OCI-LY7 (cell line): ENCODE measurements around the gene SMARCAL1. TPM values are rescaled to one million over a fixed set of nuclear protein-coding genes. Genes with fewer than 3 reads are reported as not detected.

Experiments used
- BruUV-seq: library from RNA; stranded (reverse); fragments of 400-500 nt; replicated peaks from 2 replicates; lab custom pipeline; 2021; lab: Mats Ljungman, UMichigan
- CTCF ChIA-PET: fragments of 300-600 bp; sonication (Branson Sonifier 250); formaldehyde crosslinking; loops from one replicate; lab custom pipeline; 2022; ENCODE audit warnings: antibody characterized with exemption; ENCODE audit not compliant: unreplicated experiment; lab: Charles Lee
- POLR2A ChIA-PET: fragments of 300-600 bp; sonication (Branson Sonifier 250); formaldehyde crosslinking; loops from one replicate; lab custom pipeline; 2022; ENCODE audit warnings: antibody characterized with exemption; lab: Charles Lee
- DNase-seq: peaks from one replicate; pipeline ENCODE4 v3.0.0-alpha.2; 2015; ENCODE audit warnings: low spot score
- H2AFZ ChIP-seq: fragments of 200-600 bp; sonication (generic), shearing (Covaris generic); 2 replicates; pipeline ENCODE4 v1.6.1; 2014; ENCODE audit warnings: mild to moderate bottlenecking, antibody characterized with exemption, low read length, moderate library complexity
- H3K27ac ChIP-seq: fragments of 200-600 bp; sonication (generic); 2 replicates; pipeline ENCODE4 v1.5.1; 2014; ENCODE audit warnings: mixed run types, low read depth, mild to moderate bottlenecking, moderate library complexity, low read length, inconsistent platforms; ENCODE audit not compliant: poor library complexity, severe bottlenecking
- H3K36me3 ChIP-seq: fragments of 200-600 bp; sonication (generic); 2 replicates; pipeline ENCODE4 v1.6.1; 2014; ENCODE audit warnings: mild to moderate bottlenecking, antibody characterized with exemption, low read length, moderate library complexity, mixed read lengths; ENCODE audit not compliant: insufficient read depth
- H3K4me1 ChIP-seq: fragments of 200-600 bp; sonication (generic); 2 replicates; pipeline ENCODE4 v1.5.1; 2014; ENCODE audit warnings: mild to moderate bottlenecking, low read length; ENCODE audit not compliant: insufficient read depth, poor library complexity, severe bottlenecking
- H3K4me2 ChIP-seq: fragments of 200-600 bp; sonication (generic); 2 replicates; pipeline ENCODE4 v1.6.1; 2014; ENCODE audit warnings: mild to moderate bottlenecking, low read length
- H3K4me3 ChIP-seq: fragments of 200-600 bp; sonication (generic); 2 replicates; pipeline ENCODE4 v1.5.1; 2014; ENCODE audit warnings: mild to moderate bottlenecking, low read depth, low read length; ENCODE audit not compliant: poor library complexity, severe bottlenecking
- H3K79me2 ChIP-seq: fragments of 200-600 bp; sonication (generic); 2 replicates; pipeline ENCODE4 v1.6.1; 2016; ENCODE audit warnings: low read depth, mild to moderate bottlenecking, low read length, moderate library complexity, mixed read lengths; ENCODE audit not compliant: insufficient read depth
- H3K9me2 ChIP-seq: fragments of 200-600 bp; sonication (generic); 2 replicates; pipeline ENCODE4 v1.6.1; 2016; ENCODE audit warnings: mild to moderate bottlenecking, low read length, mixed read lengths; ENCODE audit not compliant: insufficient read depth
- H3K9me3 ChIP-seq: fragments of 200-600 bp; sonication (generic); 2 replicates; pipeline ENCODE4 v1.6.1; 2014; ENCODE audit warnings: mild to moderate bottlenecking, mixed run types, low read length, mixed read lengths
- H4K20me1 ChIP-seq: fragments of 200-600 bp; sonication (generic); 2 replicates; pipeline ENCODE4 v1.6.1; 2014; ENCODE audit warnings: mild to moderate bottlenecking, antibody characterized with exemption, low read length, moderate library complexity, mixed read lengths; ENCODE audit not compliant: insufficient read depth
- EZH2phosphoT487 ChIP-seq: fragments of 200-600 bp; sonication (generic); IDR thresholded peaks from 2 replicates; pipeline ENCODE4 v1.6.1; 2018; ENCODE audit warnings: low read depth, borderline replicate concordance, mild to moderate bottlenecking, mixed run types, antibody characterized with exemption, low read length, moderate library complexity, mixed read lengths
- intact Hi-C: fragments of 100-400 bp; cut with micrococcal nuclease; formaldehyde crosslinking; loops from one replicate; pipeline ENCODE4 v1.10.0; 2022; ENCODE audit not compliant: unreplicated experiment
- total RNA-seq, 2 experiments: library from RNA; depleted of rRNA in 1 of 2; stranded (reverse); fragments of >200 nt in 1 of 2; shearing (Covaris generic) in 1 of 2; gene quantifications; 2 replicates each; pipeline ENCODE4 v1.2.3, GENCODE V29; 2014 to 2022
- TF ChIP-seq, protein P1 (sequence below): fragments of 200-600 bp; sonication (generic); conservative IDR thresholded peaks from 2 replicates; pipeline ENCODE4 v1.5.1; 2014; ENCODE audit warnings: mild to moderate bottlenecking, antibody characterized with exemption, low read length, moderate library complexity, mixed read lengths

The SMARCAL1 gene
- total RNA-seq, 2 experiments from 2014 or later = 12.2 to 26.1 TPM

DNA sequence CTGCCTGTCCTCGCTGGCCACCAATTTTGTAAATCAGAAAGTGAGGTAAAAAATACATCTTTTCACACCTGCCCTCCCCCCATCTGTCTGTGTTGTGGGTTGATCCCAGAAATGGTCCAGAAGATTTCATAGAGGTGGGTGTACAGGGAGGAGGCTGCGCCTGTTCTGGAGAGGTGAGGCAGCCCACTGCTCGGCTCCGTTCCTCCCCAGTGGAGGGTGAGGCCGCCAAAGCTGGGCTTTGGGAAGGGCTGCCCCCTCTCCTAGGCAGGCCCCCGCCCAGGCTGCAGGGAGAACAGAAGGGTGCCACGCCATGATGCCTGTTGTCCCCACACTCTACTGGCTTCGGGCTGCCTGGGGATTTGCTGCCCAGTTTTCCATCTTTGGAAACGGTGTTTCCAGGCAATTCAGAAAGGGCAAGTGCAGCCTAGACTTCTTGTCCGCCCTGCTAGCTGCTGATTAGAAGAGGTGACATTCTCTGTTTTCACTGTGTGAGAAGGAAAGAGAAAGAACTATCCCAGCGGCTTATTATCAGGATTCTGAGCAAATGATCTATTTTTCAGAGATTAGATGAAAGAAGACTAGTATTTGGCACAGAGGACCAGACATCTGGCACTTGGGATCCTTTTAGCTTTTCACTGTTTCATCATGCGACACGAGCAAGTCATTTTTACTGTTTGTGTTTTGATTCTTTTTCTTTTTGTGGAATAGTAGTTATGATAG is 18.7 kb downstream of the SMARCAL1 start:
- Histone ChIP-seq H3K9me2 (no peaks in the 10 kb centered on the region), H3K79me2 (no peaks in the 10 kb centered on the region), H3K9me3 (peaks cover 4% of the 10 kb centered on the region; the same call in 1 of the 2 replicates), H3K36me3 (peaks cover 70% of the 10 kb centered on the region), H4K20me1 (no peaks in the 10 kb centered on the region), H3K4me3 (no peak overlapping the region), H3K4me2 (no peak overlapping the region), H2AFZ (no peak overlapping the region), H3K4me1 (no peaks in the 10 kb centered on the region), H3K27ac (no peak overlapping the region)
- TF ChIP-seq, protein P1, sequence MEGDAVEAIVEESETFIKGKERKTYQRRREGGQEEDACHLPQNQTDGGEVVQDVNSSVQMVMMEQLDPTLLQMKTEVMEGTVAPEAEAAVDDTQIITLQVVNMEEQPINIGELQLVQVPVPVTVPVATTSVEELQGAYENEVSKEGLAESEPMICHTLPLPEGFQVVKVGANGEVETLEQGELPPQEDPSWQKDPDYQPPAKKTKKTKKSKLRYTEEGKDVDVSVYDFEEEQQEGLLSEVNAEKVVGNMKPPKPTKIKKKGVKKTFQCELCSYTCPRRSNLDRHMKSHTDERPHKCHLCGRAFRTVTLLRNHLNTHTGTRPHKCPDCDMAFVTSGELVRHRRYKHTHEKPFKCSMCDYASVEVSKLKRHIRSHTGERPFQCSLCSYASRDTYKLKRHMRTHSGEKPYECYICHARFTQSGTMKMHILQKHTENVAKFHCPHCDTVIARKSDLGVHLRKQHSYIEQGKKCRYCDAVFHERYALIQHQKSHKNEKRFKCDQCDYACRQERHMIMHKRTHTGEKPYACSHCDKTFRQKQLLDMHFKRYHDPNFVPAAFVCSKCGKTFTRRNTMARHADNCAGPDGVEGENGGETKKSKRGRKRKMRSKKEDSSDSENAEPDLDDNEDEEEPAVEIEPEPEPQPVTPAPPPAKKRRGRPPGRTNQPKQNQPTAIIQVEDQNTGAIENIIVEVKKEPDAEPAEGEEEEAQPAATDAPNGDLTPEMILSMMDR = no peak
- TF ChIP-seq EZH2phosphoT487 = no peak
- no peak for DNase-seq
- ChIA-PET CTCF (no interaction called here), POLR2A (no interaction called here)
- no TSS peak for BruUV-seq
- intact Hi-C loops = no loop called here

DNA sequence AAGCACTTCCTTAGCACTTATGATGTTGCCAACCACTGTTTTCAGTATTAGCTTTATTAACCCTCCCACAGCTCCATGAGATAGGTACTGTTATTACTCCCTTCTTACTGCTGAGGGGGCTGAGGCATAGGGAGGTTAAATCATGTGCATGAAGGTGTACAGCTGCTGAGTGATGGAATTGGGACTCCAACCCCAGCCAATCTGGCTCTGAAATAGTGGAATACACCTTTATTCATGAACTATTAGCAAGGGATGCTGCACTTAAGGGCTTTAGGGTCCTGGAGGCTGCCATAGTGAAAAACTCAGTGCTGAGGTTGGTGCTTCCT is 19.2 kb downstream of the SMARCAL1 start:
- H3K4me3 ChIP-seq = no peak overlapping the region
- ChIA-PET POLR2A (no interaction called here), CTCF (no interaction called here)
- H3K4me2 ChIP-seq = no peak overlapping the region
- no peaks in the 10 kb centered on the region for H4K20me1 ChIP-seq
- no peak for TF ChIP-seq EZH2phosphoT487
- TF ChIP-seq, protein P1 = no peak
- H3K9me3 ChIP-seq = no peaks in the 10 kb centered on the region
- DNase-seq = no peak
- H3K9me2 ChIP-seq = no peaks in the 10 kb centered on the region
- H3K27ac ChIP-seq = no peak overlapping the region
- intact Hi-C loops = no loop called here
- H2AFZ ChIP-seq = no peak overlapping the region
- no peaks in the 10 kb centered on the region for H3K4me1 ChIP-seq
- H3K36me3 ChIP-seq = peaks cover 68% of the 10 kb centered on the region
- BruUV-seq = no TSS peak
- H3K79me2 ChIP-seq = no peaks in the 10 kb centered on the region

DNA sequence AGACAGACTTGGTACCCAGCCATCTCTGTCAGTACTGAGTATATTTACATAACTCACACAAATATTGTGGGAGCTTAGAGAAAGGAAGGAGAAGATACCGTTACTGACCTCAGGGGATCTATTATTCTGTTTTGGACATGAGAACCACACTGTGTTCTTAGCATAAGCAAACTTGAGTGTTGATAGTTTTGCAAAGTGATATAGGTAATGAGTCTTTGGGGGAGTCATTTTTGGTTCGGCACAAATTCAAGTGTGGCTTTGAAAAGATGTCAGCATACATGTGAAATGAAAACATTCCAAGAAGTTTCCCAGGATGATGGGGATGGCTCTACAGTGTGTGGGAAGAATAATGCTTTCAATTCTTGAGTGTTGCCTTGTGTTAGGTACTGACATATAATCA is 24.1 kb downstream of the SMARCAL1 start:
- Histone ChIP-seq H3K4me3 (no peak overlapping the region), H3K36me3 (peaks cover 48% of the 10 kb centered on the region), H3K9me3 (no peaks in the 10 kb centered on the region), H4K20me1 (no peaks in the 10 kb centered on the region), H3K4me2 (no peak overlapping the region), H2AFZ (no peak overlapping the region), H3K4me1 (no peaks in the 10 kb centered on the region), H3K9me2 (no peaks in the 10 kb centered on the region), H3K27ac (no peak overlapping the region), H3K79me2 (no peaks in the 10 kb centered on the region)
- CTCF ChIA-PET = no interaction called here
- intact Hi-C loops = no loop called here
- POLR2A ChIA-PET = interaction anchor here (0.8 kb wide), 1 partner anchor 234 kb away, joined by 3 read pairs; no protein-coding TSS in a partner anchor
- TF ChIP-seq EZH2phosphoT487 = no peak
- TF ChIP-seq, protein P1 = no peak
- no TSS peak for BruUV-seq
- DNase-seq = no peak
